Upper lobe of right lung (tissue), 1 donor: ENCODE data around the gene NFAT5. TPM values are rescaled to one million over a fixed set of nuclear protein-coding genes. Genes with fewer than 3 reads are reported as not detected.

Experiments
- ATAC-seq: fragments of 200-7000 bp; cut with Tn5 transposase; one replicate; pipeline ENCODE4 v1.9.1; 2020; ENCODE audit warnings: mild to moderate bottlenecking, moderate library complexity
- DNase-seq: peaks from one replicate; pipeline ENCODE4 v3.0.0-alpha.2; 2020
- H3K27ac ChIP-seq: fragments of 200-600 bp; one replicate; pipeline ENCODE4 v1.8.0; 2022
- H3K27me3 ChIP-seq: fragments of 200-600 bp; one replicate; pipeline ENCODE4 v1.8.0; 2022; ENCODE audit warnings: mild to moderate bottlenecking
- H3K36me3 ChIP-seq: fragments of 200-600 bp; one replicate; pipeline ENCODE4 v1.8.0; 2022
- H3K4me1 ChIP-seq: fragments of 200-600 bp; one replicate; pipeline ENCODE4 v1.8.0; 2022
- H3K4me3 ChIP-seq: fragments of 200-600 bp; one replicate; pipeline ENCODE4 v1.8.0; 2022; ENCODE audit warnings: mild to moderate bottlenecking
- H3K9me3 ChIP-seq: fragments of 200-600 bp; one replicate; pipeline ENCODE4 v1.8.0; 2022
- intact Hi-C: fragments of 100-400 bp; cut with DNase I; formaldehyde crosslinking; loops from one replicate; pipeline ENCODE4 v1.11.0; 2022
- total RNA-seq: library from RNA; stranded (reverse); fragmentation: NEBNext Ultra II Directional; extraction: Animal tissue kit (Norgen Biotek cat#: 25700); gene quantifications from one replicate; pipeline ENCODE4 v1.2.1, GENCODE V29; 2021
- TF ChIP-seq, protein P1 (sequence below): fragments of 200-600 bp; IDR thresholded peaks from one replicate; pipeline ENCODE4 v1.8.0; 2022; ENCODE audit warnings: antibody characterized with exemption
- donor health status: DM: no; HTN: yes; CAD: no; lungs with severe emphysema.

The NFAT5 gene
- total RNA-seq, 1 donor from 2014 or later, result 62.3 TPM

DNA sequence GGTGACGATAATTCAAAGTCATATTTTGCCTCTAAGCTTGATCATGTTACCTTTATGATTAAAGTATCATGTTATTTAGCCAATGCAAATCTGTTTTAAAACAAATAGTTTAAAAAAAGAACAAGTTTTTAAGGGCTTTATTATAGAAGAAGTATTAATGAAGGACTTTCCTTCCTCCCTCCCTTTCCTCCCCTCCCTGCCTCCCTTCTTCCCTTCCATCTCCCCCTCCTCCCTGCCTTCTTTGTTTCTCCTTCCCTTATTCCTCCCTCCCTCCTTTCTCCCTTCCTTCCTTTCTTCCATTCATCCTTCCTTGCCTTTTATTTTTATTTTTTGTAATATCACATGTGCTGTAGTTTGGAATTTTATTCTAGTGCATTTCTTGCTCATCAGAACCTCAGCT lies 134.1 kb downstream of the NFAT5 start:
- TF ChIP-seq, protein P1, sequence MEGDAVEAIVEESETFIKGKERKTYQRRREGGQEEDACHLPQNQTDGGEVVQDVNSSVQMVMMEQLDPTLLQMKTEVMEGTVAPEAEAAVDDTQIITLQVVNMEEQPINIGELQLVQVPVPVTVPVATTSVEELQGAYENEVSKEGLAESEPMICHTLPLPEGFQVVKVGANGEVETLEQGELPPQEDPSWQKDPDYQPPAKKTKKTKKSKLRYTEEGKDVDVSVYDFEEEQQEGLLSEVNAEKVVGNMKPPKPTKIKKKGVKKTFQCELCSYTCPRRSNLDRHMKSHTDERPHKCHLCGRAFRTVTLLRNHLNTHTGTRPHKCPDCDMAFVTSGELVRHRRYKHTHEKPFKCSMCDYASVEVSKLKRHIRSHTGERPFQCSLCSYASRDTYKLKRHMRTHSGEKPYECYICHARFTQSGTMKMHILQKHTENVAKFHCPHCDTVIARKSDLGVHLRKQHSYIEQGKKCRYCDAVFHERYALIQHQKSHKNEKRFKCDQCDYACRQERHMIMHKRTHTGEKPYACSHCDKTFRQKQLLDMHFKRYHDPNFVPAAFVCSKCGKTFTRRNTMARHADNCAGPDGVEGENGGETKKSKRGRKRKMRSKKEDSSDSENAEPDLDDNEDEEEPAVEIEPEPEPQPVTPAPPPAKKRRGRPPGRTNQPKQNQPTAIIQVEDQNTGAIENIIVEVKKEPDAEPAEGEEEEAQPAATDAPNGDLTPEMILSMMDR, result no peak
- no peak overlapping the region for H3K4me3 ChIP-seq
- no peak overlapping the region for H3K27ac ChIP-seq
- no peak for DNase-seq
- no peaks in the 10 kb centered on the region for H3K27me3 ChIP-seq
- H3K9me3 ChIP-seq, result no peaks in the 10 kb centered on the region
- no peaks in the 10 kb centered on the region for H3K4me1 ChIP-seq
- intact Hi-C loops, result no loop called here
- peaks cover 58% of the 10 kb centered on the region for H3K36me3 ChIP-seq
- ATAC-seq, result no peak

DNA sequence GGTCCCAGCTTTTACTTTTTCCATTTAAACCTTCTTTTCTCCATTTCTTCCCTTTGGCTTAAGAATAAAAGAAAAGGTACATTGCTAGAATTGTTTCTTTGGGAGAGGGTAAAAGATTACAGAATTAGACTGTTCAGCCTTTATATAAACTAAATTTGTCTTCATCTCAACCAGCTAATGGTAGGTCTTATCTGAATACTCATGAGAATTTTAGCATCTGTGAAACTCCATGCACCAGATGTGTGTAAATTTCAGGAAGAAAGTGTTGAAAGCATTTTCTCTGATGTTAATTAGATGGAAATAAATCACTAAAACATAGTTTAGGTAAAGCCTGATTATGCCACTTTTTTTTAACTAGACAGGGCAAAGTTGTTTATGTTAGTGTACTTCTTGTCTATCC lies 135.7 kb downstream of the NFAT5 start:
- DNase-seq, result no peak
- Histone ChIP-seq H3K4me1 (no peaks in the 10 kb centered on the region), H3K36me3 (peaks cover 43% of the 10 kb centered on the region), H3K27ac (no peak overlapping the region), H3K4me3 (no peak overlapping the region), H3K27me3 (no peaks in the 10 kb centered on the region), H3K9me3 (no peaks in the 10 kb centered on the region)
- TF ChIP-seq, protein P1, result no peak
- intact Hi-C loops, result no loop called here
- ATAC-seq, result no peak

DNA sequence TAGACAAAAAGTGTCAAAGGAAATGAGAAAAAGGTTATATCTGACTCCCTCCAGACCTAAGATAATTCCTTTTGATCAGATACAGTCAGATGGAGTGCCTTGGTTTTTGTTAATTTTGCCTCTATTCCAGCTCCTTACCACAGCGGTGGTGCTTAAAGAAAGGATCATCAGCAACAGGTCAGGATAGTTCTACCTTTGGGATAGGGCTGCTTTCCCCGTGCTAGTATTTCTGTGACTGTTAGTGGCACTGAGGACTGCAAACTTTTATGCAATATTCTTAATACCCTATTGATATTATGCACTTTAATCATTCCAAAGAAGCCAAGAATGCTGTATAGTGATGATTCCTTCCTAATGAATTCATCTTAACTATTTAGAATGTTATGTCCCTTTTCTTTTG lies 136.1 kb downstream of the NFAT5 start:
- H3K27me3 ChIP-seq, result no peaks in the 10 kb centered on the region
- intact Hi-C loops, result no loop called here
- no peaks in the 10 kb centered on the region for H3K9me3 ChIP-seq
- no peak overlapping the region for H3K27ac ChIP-seq
- peaks cover 39% of the 10 kb centered on the region for H3K36me3 ChIP-seq
- TF ChIP-seq, protein P1, result no peak
- ATAC-seq, result no peak
- H3K4me1 ChIP-seq, result no peaks in the 10 kb centered on the region
- H3K4me3 ChIP-seq, result no peak overlapping the region
- DNase-seq, result no peak

DNA sequence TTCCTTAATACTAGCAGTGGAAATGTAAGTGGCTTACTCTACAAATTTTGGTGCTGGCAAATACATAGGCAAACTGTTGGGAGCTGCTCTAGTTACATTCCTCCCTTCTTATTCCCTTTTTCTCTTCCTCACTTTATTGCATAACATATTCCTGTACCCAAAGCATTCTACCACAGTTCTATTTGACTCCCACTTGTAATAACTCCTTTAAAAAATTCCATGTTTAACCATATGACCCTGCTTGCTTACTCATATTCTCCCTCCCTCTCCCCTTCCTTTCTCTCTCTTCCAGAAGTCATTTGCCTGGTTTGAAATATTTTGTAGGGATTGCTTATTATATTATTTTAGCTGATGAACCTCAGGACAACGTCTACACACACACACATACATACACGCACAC lies 137.9 kb downstream of the NFAT5 start:
- ATAC-seq (no peak), DNase-seq (no peak)
- Histone ChIP-seq H3K27me3 (no peaks in the 10 kb centered on the region), H3K36me3 (peaks cover 24% of the 10 kb centered on the region), H3K4me3 (no peak overlapping the region), H3K9me3 (no peaks in the 10 kb centered on the region), H3K4me1 (no peaks in the 10 kb centered on the region), H3K27ac (no peak overlapping the region)
- intact Hi-C loops, result no loop called here
- TF ChIP-seq, protein P1, result no peak

DNA sequence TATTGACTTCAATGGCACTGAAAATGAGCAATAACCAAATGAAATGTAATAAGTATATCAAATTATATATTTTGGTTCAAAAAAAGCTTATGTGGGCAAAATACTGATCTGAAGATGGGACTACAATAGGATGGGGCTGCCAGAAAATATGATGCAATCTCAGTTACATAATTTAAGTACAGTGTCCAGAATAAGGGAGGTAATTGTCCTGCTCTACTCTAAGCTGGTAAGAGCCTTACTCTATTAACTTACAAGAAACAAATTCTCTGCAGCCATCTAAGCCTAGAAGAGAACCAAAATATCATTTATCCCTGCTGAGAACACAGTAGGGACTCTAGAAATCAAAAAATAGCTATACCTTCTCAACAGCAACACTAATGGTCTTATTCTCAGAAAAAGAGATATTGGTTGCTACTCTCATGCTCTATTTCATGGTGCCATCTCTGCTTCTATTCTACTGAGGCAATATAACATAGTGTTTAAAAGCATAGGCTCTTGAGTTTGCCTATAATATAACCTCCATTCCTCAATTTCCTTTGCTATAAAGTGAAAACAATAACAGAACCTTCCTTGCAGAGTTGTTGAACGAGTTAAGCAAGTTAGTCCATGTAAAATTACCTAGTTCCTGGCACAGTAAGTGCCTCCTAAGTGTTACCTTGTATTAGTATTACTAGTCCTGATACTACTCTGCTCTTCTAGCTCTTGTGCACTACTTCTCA lies 140.6 kb downstream of the NFAT5 start:
- no peak overlapping the region for H3K27ac ChIP-seq
- H3K36me3 ChIP-seq, result peaks cover 14% of the 10 kb centered on the region
- TF ChIP-seq, protein P1, result no peak
- no peaks in the 10 kb centered on the region for H3K4me1 ChIP-seq
- DNase-seq (no peak), ATAC-seq (peak; percentile 21)
- no peaks in the 10 kb centered on the region for H3K27me3 ChIP-seq
- intact Hi-C loops, result no loop called here
- H3K4me3 ChIP-seq, result no peak overlapping the region
- no peaks in the 10 kb centered on the region for H3K9me3 ChIP-seq

DNA sequence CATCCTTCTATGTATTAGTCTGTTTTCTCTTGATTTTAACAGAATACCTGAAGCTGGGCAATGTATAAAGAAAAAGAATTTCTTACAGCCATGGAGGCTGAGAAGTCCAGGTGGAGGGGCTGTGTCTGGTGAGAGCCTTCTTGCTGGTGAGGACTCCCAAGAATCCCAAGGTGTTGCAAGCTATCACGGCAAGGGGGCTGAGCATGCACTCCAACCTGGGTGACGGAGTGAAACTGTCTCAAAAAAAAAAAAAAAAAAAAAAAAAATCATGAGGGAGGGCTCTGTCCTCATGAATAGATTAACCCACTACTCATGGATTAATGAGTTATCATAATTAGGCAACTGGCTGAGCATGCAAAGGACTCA lies 141.2 kb downstream of the NFAT5 start:
- TF ChIP-seq, protein P1, result no peak
- peaks cover 14% of the 10 kb centered on the region for H3K36me3 ChIP-seq
- no peaks in the 10 kb centered on the region for H3K27me3 ChIP-seq
- H3K9me3 ChIP-seq, result no peaks in the 10 kb centered on the region
- H3K4me3 ChIP-seq, result no peak overlapping the region
- H3K27ac ChIP-seq, result no peak overlapping the region
- DNase-seq (no peak), ATAC-seq (peak; percentile 33)
- intact Hi-C loops, result no loop called here
- H3K4me1 ChIP-seq, result no peaks in the 10 kb centered on the region
